IMR-90 (cell line): ENCODE measurements around the gene DLX3. TPM values are rescaled to one million over a fixed set of nuclear protein-coding genes. Genes with fewer than 3 reads are reported as not detected.

Source experiments
- microRNA-seq, 2 experiments: library from miRNA; stranded (forward) in 1 of 2; unstranded in 1 of 2; fragments of 10-50 nt in 1 of 2; fragments of <30 nt in 1 of 2; gene quantifications in 1 of 2; microRNA quantifications in 1 of 2; one replicate each; pipeline versions ENCODE3 to v1.1.0; 2013 to 2020; ENCODE audit not compliant: insufficient read depth in 1 of 2, insufficient read length in 1 of 2, unreplicated experiment in 1 of 2
- polyA plus RNA-seq, 3 experiments: library from polyadenylated mRNA; depleted of rRNA; stranded (reverse); fragments of >200 nt; gene quantifications; 2 replicates each; pipeline ENCODE4 v1.2.3, GENCODE V29; 2012; ENCODE audit warnings: low replicate concordance in 1 of 3
- small RNA-seq, 5 experiments: library from RNA; depleted of rRNA; stranded (forward); fragments of <200 nt; gene quantifications; one replicate each; pipeline ENCODE3, GENCODE V24; 2012
- total RNA-seq: library from RNA; depleted of rRNA; stranded (reverse); fragments of >200 nt; gene quantifications from 2 replicates; pipeline ENCODE4 v1.2.3, GENCODE V29; 2012; rRNA removed

DLX3 gene
- total and polyA plus RNA-seq, 2 of the 4 experiments (the other 2 are of a cell fraction): not detected

Small RNA genes within 50 kb of the gene (microRNA-seq; reads per million reads assigned to microRNA genes)
- gene RNU6-1313P (ENCODE audit: insufficient read depth, insufficient read length): not detected

Small RNA genes within 50 kb of the gene (small RNA-seq; reads per million reads assigned to genes)
- gene RNU6-1313P: 0 reads per million in 5 experiments

Other genes with a start within 250 kb of the DLX3 start
- 0.56 and 0.72 TPM in 2 replicates for gene FAM117A, start 231.1 kb downstream of the DLX3 start, total RNA-seq
- gene FAM117A, start 231.1 kb downstream of the DLX3 start, polyA plus RNA-seq (2012; rRNA removed): 3.4 and 4.5 TPM in 2 replicates
- 20.6 and 21.9 TPM in 2 replicates for gene KAT7, start 206.5 kb downstream of the DLX3 start, total RNA-seq
- 15.6 and 16.9 TPM in 2 replicates for gene KAT7, start 206.5 kb downstream of the DLX3 start, polyA plus RNA-seq (2012; rRNA removed)
- not detected in 2 replicates for gene TAC4, start 147.2 kb downstream of the DLX3 start, total RNA-seq
- gene TAC4, start 147.2 kb downstream of the DLX3 start, polyA plus RNA-seq (2012; rRNA removed): not detected in 2 replicates
- gene DLX4, start 26.0 kb downstream of the DLX3 start, total RNA-seq: not detected in 2 replicates
- gene DLX4, start 26.0 kb downstream of the DLX3 start, polyA plus RNA-seq (2012; rRNA removed): not detected in 2 replicates
- 78.0 and 80.0 TPM in 2 replicates for gene ITGA3, start 60.9 kb upstream of the DLX3 start, total RNA-seq
- 202 and 213 TPM in 2 replicates for gene ITGA3, start 60.9 kb upstream of the DLX3 start, polyA plus RNA-seq (2012; rRNA removed)
- gene PDK2, start 100.1 kb upstream of the DLX3 start, total RNA-seq: 26.7 and 38.0 TPM in 2 replicates
- gene PDK2, start 100.1 kb upstream of the DLX3 start, polyA plus RNA-seq (2012; rRNA removed): 104 and 113 TPM in 2 replicates
- 1.4 TPM in 2 replicates for gene SAMD14, start 134.9 kb upstream of the DLX3 start, total RNA-seq
- 6.2 and 6.7 TPM in 2 replicates for gene SAMD14, start 134.9 kb upstream of the DLX3 start, polyA plus RNA-seq (2012; rRNA removed)
- gene PPP1R9B, start 155.5 kb upstream of the DLX3 start, total RNA-seq: 28.0 and 38.6 TPM in 2 replicates
- 23.0 and 25.8 TPM in 2 replicates for gene PPP1R9B, start 155.5 kb upstream of the DLX3 start, polyA plus RNA-seq (2012; rRNA removed)
- gene SGCA, start 170.8 kb upstream of the DLX3 start, total RNA-seq: not detected in 2 replicates
- 0.19 and 0.55 TPM in 2 replicates for gene SGCA, start 170.8 kb upstream of the DLX3 start, polyA plus RNA-seq (2012; rRNA removed)
- 1,825 and 2,180 TPM in 2 replicates for gene COL1A1, start 206.4 kb upstream of the DLX3 start, total RNA-seq
- gene COL1A1, start 206.4 kb upstream of the DLX3 start, polyA plus RNA-seq (2012; rRNA removed): 4,117 and 4,350 TPM in 2 replicates